HG02852 (cell line): ENCODE results near the gene GAST.

Source experiments
- ATAC-seq: cut with Tn5 transposase; IDR thresholded peaks from one replicate; pipeline ENCODE4 v1.9.1; 2021; ENCODE audit warnings: mild to moderate bottlenecking, moderate library complexity; ENCODE audit not compliant: unreplicated experiment

The GAST gene

GRCh38 chr17:41738801-41739112 is 26.6 kb downstream of the GAST start:
- no peak for ATAC-seq

GRCh38 chr17:41739661-41740352 is 27.7 kb downstream of the GAST start:
- ATAC-seq = no peak

GRCh38 chr17:41740506-41740905 is 28.4 kb downstream of the GAST start:
- no peak for ATAC-seq

- ATAC-seq = no peak
Measured at GRCh38 chr17:41741709-41742108, 29.6 kb downstream of the GAST start.

- no peak for ATAC-seq
Measured at GRCh38 chr17:41748275-41748674, 36.1 kb downstream of the GAST start.

- ATAC-seq = no peak
Measured at GRCh38 chr17:41750862-41751261, 38.7 kb downstream of the GAST start.

GRCh38 chr17:41751288-41751687 is 39.2 kb downstream of the GAST start:
- no peak for ATAC-seq

GRCh38 chr17:41754066-41754465 is 41.9 kb downstream of the GAST start:
- ATAC-seq = no peak

- ATAC-seq = no peak
Measured at GRCh38 chr17:41758601-41759000, 46.5 kb downstream of the GAST start.

- no peak for ATAC-seq
Measured at GRCh38 chr17:41760878-41761277, 48.7 kb downstream of the GAST start.

GRCh38 chr17:41762391-41762790 is 50.3 kb downstream of the GAST start:
- ATAC-seq = no peak

- no peak for ATAC-seq
Measured at GRCh38 chr17:41762841-41763240, 50.7 kb downstream of the GAST start.

GRCh38 chr17:41763327-41763726 is 51.2 kb downstream of the GAST start:
- ATAC-seq = no peak
